ENCODE data around the gene RGS7BP.
A peak's percentile ranks its signal among the peaks of the same experiment; 100 is the strongest.

Gene RGS7BP

GRCh38 chr5:64628901-64629300 lies 123.1 kb downstream of the RGS7BP start:
- no peak overlapping the region for H3K4me3 ChIP-seq (ENCODE audit: low read depth, low read length)
- TF ChIP-seq CTCF (IDR thresholded peaks at IDR 0.05; ENCODE audit: insufficient read depth, low read length, missing control alignments): no peak
- POLR2A ChIA-PET: no interaction called here
- no peak for DNase-seq (ENCODE audit: low read depth, low spot score)
- CTCF ChIA-PET: interaction anchor here (1.2 to 11.5 kb wide), 3 partner anchors 11 to 156 kb away, joined by 3 to 280 read pairs (median 9); no protein-coding TSS in a partner anchor

- no peak overlapping the region for H3K4me3 ChIP-seq (ENCODE audit: low read depth, low read length)
- no peak for DNase-seq (ENCODE audit: low read depth, low spot score)
- ChIA-PET CTCF (interaction anchor here (1.2 to 11.5 kb wide), 3 partner anchors 10 to 155 kb away, joined by 3 to 280 read pairs (median 9); no protein-coding TSS in a partner anchor), POLR2A (no interaction called here)
- TF ChIP-seq CTCF (IDR thresholded peaks at IDR 0.05; ENCODE audit: insufficient read depth, low read length, missing control alignments): no peak
Measured at GRCh38 chr5:64629841-64630240, 124.0 kb downstream of the RGS7BP start.

GRCh38 chr5:64632251-64632650 lies 126.4 kb downstream of the RGS7BP start:
- POLR2A ChIA-PET: no interaction called here
- no peak for TF ChIP-seq CTCF (IDR thresholded peaks at IDR 0.05; ENCODE audit: insufficient read depth, low read length, missing control alignments)
- CTCF ChIA-PET: interaction anchor here (1.3 to 11.5 kb wide), 4 partner anchors 20 to 851 kb away, joined by 4 to 280 read pairs (median 7); no protein-coding TSS in a partner anchor
- DNase-seq (ENCODE audit: low read depth, low spot score): no peak
- no peak overlapping the region for H3K4me3 ChIP-seq (ENCODE audit: low read depth, low read length)

- peak; percentile 54 for TF ChIP-seq CTCF (IDR thresholded peaks at IDR 0.05; ENCODE audit: insufficient read depth, low read length, missing control alignments)
- ChIA-PET POLR2A (no interaction called here), CTCF (interaction anchor here (0.6 to 11.5 kb wide), 39 partner anchors 10 to 1028 kb away, joined by 3 to 280 read pairs (median 4); partner anchors contain the start of genes CWC27 and SREK1IP1)
- H3K4me3 ChIP-seq (ENCODE audit: low read depth, low read length): no peak overlapping the region
- DNase-seq (ENCODE audit: low read depth, low spot score): no peak
Measured at GRCh38 chr5:64634997-64635686, 129.3 kb downstream of the RGS7BP start.

GRCh38 chr5:64637144-64637543 lies 131.3 kb downstream of the RGS7BP start:
- ChIA-PET POLR2A (no interaction called here), CTCF (interaction anchor here (0.6 to 11.5 kb wide), 7 partner anchors 11 to 847 kb away, joined by 3 to 280 read pairs (median 27); partner anchors contain the start of genes CWC27 and SREK1IP1)
- TF ChIP-seq CTCF (IDR thresholded peaks at IDR 0.05; ENCODE audit: insufficient read depth, low read length, missing control alignments): no peak
- no peak overlapping the region for H3K4me3 ChIP-seq (ENCODE audit: low read depth, low read length)
- no peak for DNase-seq (ENCODE audit: low read depth, low spot score)

GRCh38 chr5:64637837-64638443 lies 132.1 kb downstream of the RGS7BP start:
- peak; percentile 8 for TF ChIP-seq CTCF (IDR thresholded peaks at IDR 0.05; ENCODE audit: insufficient read depth, low read length, missing control alignments)
- ChIA-PET CTCF (interaction anchor here (0.6 to 11.5 kb wide), 7 partner anchors 10 to 846 kb away, joined by 3 to 280 read pairs (median 8); partner anchors contain the start of genes CWC27 and SREK1IP1), POLR2A (no interaction called here)
- no peak for DNase-seq (ENCODE audit: low read depth, low spot score)
- peak overlapping the region; percentile 8; the same call in 1 of the 2 replicates for H3K4me3 ChIP-seq (ENCODE audit: low read depth, low read length)

Measured in AG04449 (cell line).